H9 (cell line): Measurements from ENCODE around the gene HOXA4. TPM values are rescaled to one million over a fixed set of nuclear protein-coding genes. Genes with fewer than 3 reads are reported as not detected.

Source experiments
- DNase-seq: peaks from one replicate; pipeline ENCODE4 v3.0.0-alpha.2; 2017
- H2AFZ ChIP-seq: one replicate; pipeline ENCODE4 v1.6.1; 2013; ENCODE audit warnings: mild to moderate bottlenecking, low read length, control low read depth, moderate library complexity
- H2AK5ac ChIP-seq: 2 replicates; pipeline ENCODE4 v1.6.1; 2013; ENCODE audit warnings: low read length, control low read depth, mixed read lengths; ENCODE audit not compliant: insufficient read length
- H2BK120ac ChIP-seq: one replicate; pipeline ENCODE4 v1.6.1; 2013; ENCODE audit warnings: low read depth, mild to moderate bottlenecking, low read length, control low read depth, inconsistent platforms; ENCODE audit not compliant: poor library complexity, severe bottlenecking
- H2BK12ac ChIP-seq: 2 replicates; pipeline ENCODE4 v1.6.1; 2013; ENCODE audit warnings: low read length, control low read depth, mixed read lengths, low read depth; ENCODE audit not compliant: insufficient read length
- H2BK15ac ChIP-seq: 2 replicates; pipeline ENCODE4 v1.6.1; 2013; ENCODE audit warnings: low read depth, low read length, control low read depth
- H2BK20ac ChIP-seq: one replicate; pipeline ENCODE4 v1.6.1; 2013; ENCODE audit warnings: low read depth, mild to moderate bottlenecking, low read length, control low read depth, inconsistent platforms; ENCODE audit not compliant: poor library complexity, severe bottlenecking
- H2BK5ac ChIP-seq: 2 replicates; pipeline ENCODE4 v1.6.1; 2013; ENCODE audit warnings: low read length, control low read depth, mixed read lengths; ENCODE audit not compliant: insufficient read length
- H3K14ac ChIP-seq: 2 replicates; pipeline ENCODE4 v1.6.1; 2013; ENCODE audit warnings: low read length, control low read depth; ENCODE audit not compliant: insufficient read depth
- H3K18ac ChIP-seq: 2 replicates; pipeline ENCODE4 v1.6.1; 2013; ENCODE audit warnings: low read depth, mild to moderate bottlenecking, mixed read lengths, low read length, control low read depth; ENCODE audit not compliant: insufficient read length
- H3K23ac ChIP-seq: 2 replicates; pipeline ENCODE4 v1.6.1; 2013; ENCODE audit warnings: low read length, control low read depth, mixed read lengths, low read depth; ENCODE audit not compliant: insufficient read length
- H3K23me2 ChIP-seq: 2 replicates; pipeline ENCODE4 v1.6.1; 2013; ENCODE audit warnings: low read depth, mild to moderate bottlenecking, mixed read lengths, low read length, control low read depth; ENCODE audit not compliant: insufficient read length, poor library complexity, severe bottlenecking
- H3K27ac ChIP-seq: 2 replicates; pipeline ENCODE4 v1.5.1; 2013; ENCODE audit warnings: low read length, control low read depth, mixed read lengths, low read depth; ENCODE audit not compliant: insufficient read length
- H3K27me3 ChIP-seq: 2 replicates; pipeline ENCODE4 v1.6.1; 2013; ENCODE audit warnings: low read length, control low read depth, inconsistent platforms; ENCODE audit not compliant: insufficient read depth
- H3K4ac ChIP-seq: 2 replicates; pipeline ENCODE4 v1.6.1; 2013; ENCODE audit warnings: low read depth, mild to moderate bottlenecking, control low read depth, inconsistent platforms, low read length, moderate library complexity
- H3K4me1 ChIP-seq: 2 replicates; pipeline ENCODE4 v1.6.1; 2013; ENCODE audit warnings: low read length, control low read depth, inconsistent platforms; ENCODE audit not compliant: insufficient read depth
- H3K4me2 ChIP-seq: 2 replicates; pipeline ENCODE4 v1.6.1; 2013; ENCODE audit warnings: low read length, control low read depth, mixed read lengths; ENCODE audit not compliant: insufficient read length, insufficient read depth
- H3K56ac ChIP-seq: 2 replicates; pipeline ENCODE4 v1.6.1; 2013; ENCODE audit warnings: low read depth, mild to moderate bottlenecking, mixed read lengths, low read length, control low read depth; ENCODE audit not compliant: insufficient read length
- H3K79me1 ChIP-seq: 2 replicates; pipeline ENCODE4 v1.6.1; 2013; ENCODE audit warnings: low read depth, mild to moderate bottlenecking, moderate library complexity, low read length, control low read depth, inconsistent platforms; ENCODE audit not compliant: insufficient read depth, poor library complexity, severe bottlenecking
- H3K79me2 ChIP-seq: 2 replicates; pipeline ENCODE4 v1.6.1; 2013; ENCODE audit warnings: low read length, control low read depth, inconsistent platforms; ENCODE audit not compliant: insufficient read depth
- H3K9ac ChIP-seq: 2 replicates; pipeline ENCODE4 v1.6.1; 2013; ENCODE audit warnings: low read length, control low read depth, mixed read lengths; ENCODE audit not compliant: insufficient read length; ENCODE audit errors: extremely low read depth
- H3K9me3 ChIP-seq: one replicate; pipeline ENCODE4 v1.6.1; 2013; ENCODE audit warnings: low read depth, low read length, inconsistent platforms; ENCODE audit not compliant: control insufficient read depth
- H3T11ph ChIP-seq: one replicate; pipeline ENCODE4 v1.6.1; 2013; ENCODE audit warnings: mild to moderate bottlenecking, low read length, control low read depth, inconsistent platforms
- H4K20me1 ChIP-seq: one replicate; pipeline ENCODE4 v1.6.1; 2013; ENCODE audit not compliant: control insufficient read depth, insufficient read length, insufficient read depth
- H4K5ac ChIP-seq: 2 replicates; pipeline ENCODE4 v1.6.1; 2013; ENCODE audit warnings: low read depth, mild to moderate bottlenecking, mixed read lengths, low read length, control low read depth; ENCODE audit not compliant: insufficient read length
- H4K8ac ChIP-seq: replicated peaks from 2 replicates; pipeline ENCODE4 v1.6.1; 2013; ENCODE audit warnings: low read length, control low read depth, mixed read lengths, low read depth; ENCODE audit not compliant: insufficient read length
- H4K91ac ChIP-seq: 2 replicates; pipeline ENCODE4 v1.6.1; 2013; ENCODE audit warnings: low read depth, mild to moderate bottlenecking, moderate library complexity, mixed read lengths, low read length, control low read depth; ENCODE audit not compliant: insufficient read length
- H3K27ac Mint-ChIP-seq, 3 experiments: 2 replicates in 2 of 3; 3 replicates in 1 of 3; pipeline ENCODE4 v1.8.0; 2020 to 2021; ENCODE audit warnings: mixed read lengths in 3 of 3, mild to moderate bottlenecking in 1 of 3, moderate library complexity in 1 of 3
- H3K27me3 Mint-ChIP-seq: 2 replicates; pipeline ENCODE4 v1.8.0; 2021; ENCODE audit warnings: low read depth, mild to moderate bottlenecking, moderate library complexity, mixed read lengths
- H3K36me3 Mint-ChIP-seq, 3 experiments: 2 replicates in 2 of 3; 3 replicates in 1 of 3; pipeline ENCODE4 v1.8.0; 2020 to 2021; ENCODE audit warnings: low read depth in 3 of 3, mixed read lengths in 3 of 3; ENCODE audit not compliant: insufficient read depth in 1 of 3
- H3K4me1 Mint-ChIP-seq, 2 experiments: 2 replicates each; pipeline ENCODE4 v1.8.0; 2020; ENCODE audit warnings: mixed read lengths in 2 of 2
- H3K4me3 Mint-ChIP-seq, 2 experiments: 2 replicates in 1 of 2; 3 replicates in 1 of 2; pipeline ENCODE4 v1.8.0; 2020 to 2021; ENCODE audit warnings: mild to moderate bottlenecking in 2 of 2, mixed read lengths in 2 of 2, moderate library complexity in 1 of 2
- H3K9me3 Mint-ChIP-seq, 2 experiments: 2 replicates in 1 of 2; 3 replicates in 1 of 2; pipeline ENCODE4 v1.8.0; 2020; ENCODE audit warnings: mild to moderate bottlenecking in 2 of 2, mixed read lengths in 2 of 2, moderate library complexity in 1 of 2
- CTCF ChIP-seq: fragments of 200-600 bp; sonication (generic); conservative IDR thresholded peaks from 3 replicates; pipeline ENCODE4 v1.8.0; 2021; ENCODE audit warnings: antibody characterized with exemption, mild to moderate bottlenecking
- WGBS: extraction: QIAGEN DNeasy Blood & Tissue Kit; methylation state at CpG from one replicate; pipeline ENCODE4 v1.1.7; 2013; ENCODE audit warnings: missing lambda C conversion rate, low lambda C conversion rate, mixed read lengths; ENCODE audit not compliant: insufficient read length; ENCODE audit errors: extremely low coverage; 5-methylcytosine and 5-hydroxymethylcytosine counted together
- total RNA-seq: library from RNA; stranded (reverse); gene quantifications from 2 replicates; pipeline ENCODE4 v1.2.1, GENCODE V29; 2021

The HOXA4 gene
- total RNA-seq, 1 experiment from 2014 or later, result not detected

GRCh38 chr7:27156916-27157701, 26.6 kb upstream of the HOXA4 start:
- no peak overlapping the region for H3K23ac ChIP-seq
- peaks cover 0 to 6% (median 0%) of the 10 kb centered on the region in 3 experiments; a peak in 3 of 7 replicates for H3K36me3 Mint-ChIP-seq
- no peak overlapping the region for H2BK120ac ChIP-seq
- H3K4me3 Mint-ChIP-seq, result peak overlapping the region in 1 of 2 experiments; percentile 17; a peak in 2 of 5 replicates
- WGBS, result no CpG with 5 or more reads among the region's 30 CpGs
- H3K9me3 Mint-ChIP-seq, result peaks cover 13 to 24% of the 10 kb centered on the region in 2 experiments
- H2BK20ac ChIP-seq, result no peak overlapping the region
- H3K23me2 ChIP-seq, result no peaks in the 10 kb centered on the region
- no peaks in the 10 kb centered on the region for H3K4me1 ChIP-seq
- H3K9me3 ChIP-seq, result no peaks in the 10 kb centered on the region
- no peak overlapping the region for H2AK5ac ChIP-seq
- H2BK12ac ChIP-seq, result no peak overlapping the region
- H3K18ac ChIP-seq, result no peak overlapping the region
- H4K5ac ChIP-seq, result no peak overlapping the region
- H3K14ac ChIP-seq, result no peak overlapping the region
- H2BK5ac ChIP-seq, result no peak overlapping the region
- no peak overlapping the region for H3T11ph ChIP-seq
- H3K9ac ChIP-seq, result no peak overlapping the region
- no peak overlapping the region for H2AFZ ChIP-seq
- no peak overlapping the region for H3K27ac Mint-ChIP-seq
- no peak for TF ChIP-seq CTCF
- no peak overlapping the region for H3K56ac ChIP-seq
- no peak overlapping the region for H4K91ac ChIP-seq
- H3K27ac ChIP-seq, result no peak overlapping the region
- H3K27me3 Mint-ChIP-seq, result peaks cover 98% of the 10 kb centered on the region
- H2BK15ac ChIP-seq, result no peak overlapping the region
- no peaks in the 10 kb centered on the region for H4K20me1 ChIP-seq
- no peak overlapping the region for H3K4ac ChIP-seq
- peaks cover 97% of the 10 kb centered on the region for H3K27me3 ChIP-seq
- H3K79me2 ChIP-seq, result no peaks in the 10 kb centered on the region
- H3K4me2 ChIP-seq, result no peak overlapping the region
- H4K8ac ChIP-seq, result no peak overlapping the region
- peak; percentile 14 for DNase-seq
- peaks cover 3 to 11% of the 10 kb centered on the region in 2 experiments; a peak in 3 of 4 replicates for H3K4me1 Mint-ChIP-seq
- no peaks in the 10 kb centered on the region for H3K79me1 ChIP-seq
